Endothelial cell of umbilical vein (primary cell): ENCODE measurements around the gene SEC14L1. TPM values are rescaled to one million over a fixed set of nuclear protein-coding genes. Genes with fewer than 3 reads are reported as not detected.

Experiments
- BruUV-seq: library from RNA; stranded (reverse); fragments of 400-500 nt; replicated peaks from 2 replicates; lab custom pipeline; 2021; lab: Mats Ljungman, UMichigan
- CTCF ChIA-PET: fragments of 300-600, 350-600 bp; sonication (Branson Sonifier 250); formaldehyde crosslinking; loops from one replicate; lab custom pipeline; 2021; ENCODE audit warnings: antibody characterized with exemption, inconsistent platforms; lab: Charles Lee
- POLR2A ChIA-PET: fragments of 300-600, 350-600 bp; sonication (Branson Sonifier 250); formaldehyde crosslinking; loops from one replicate; lab custom pipeline; 2021; ENCODE audit warnings: antibody characterized with exemption, inconsistent platforms; lab: Charles Lee
- DNase-seq: peaks from one replicate; pipeline ENCODE4 v3.0.0-alpha.2; 2011; ENCODE audit warnings: low read depth, low spot score
- FAIRE-seq: peaks from 2 replicates; lab custom pipeline; 2011; peaks lifted over from hg19 to GRCh38; lab: Jason Lieb, UNC
- H2AFZ ChIP-seq: 2 replicates; pipeline ENCODE4 v1.6.0; 2012; ENCODE audit warnings: low read depth, low read length, control low read depth, inconsistent platforms
- H3K27ac ChIP-seq: 2 replicates; pipeline ENCODE4 v1.5.1; 2011; ENCODE audit warnings: low read depth, mild to moderate bottlenecking, control low read depth, low read length, moderate library complexity; ENCODE audit not compliant: insufficient read depth
- H3K27me3 ChIP-seq, 2 experiments: 2 replicates each; pipeline versions ENCODE4 v1.6.0 to v1.6.1; 2011; ENCODE audit warnings: low read length in 2 of 2, mixed read lengths in 1 of 2; ENCODE audit not compliant: control insufficient read depth in 2 of 2, insufficient read depth in 2 of 2
- H3K36me3 ChIP-seq, 2 experiments: 2 replicates in 1 of 2; 3 replicates in 1 of 2; pipeline ENCODE4 v1.5.1; 2011; ENCODE audit warnings: low read length in 2 of 2, mild to moderate bottlenecking in 1 of 2, moderate library complexity in 1 of 2; ENCODE audit not compliant: control insufficient read depth in 2 of 2, insufficient read depth in 2 of 2; ENCODE audit errors: extremely low read depth in 1 of 2
- H3K4me1 ChIP-seq: 3 replicates; pipeline ENCODE4 v1.5.1; 2011; ENCODE audit warnings: mild to moderate bottlenecking, low read length; ENCODE audit not compliant: control insufficient read depth, insufficient read depth; ENCODE audit errors: extremely low read depth
- H3K4me2 ChIP-seq: 2 replicates; pipeline ENCODE4 v1.6.1; 2011; ENCODE audit warnings: low read length, control low read depth, mixed read lengths; ENCODE audit not compliant: insufficient read depth
- H3K4me3 ChIP-seq, 3 experiments: fragments of 200-600 bp in 1 of 3; sonication (generic), shearing (Covaris generic) in 1 of 3; replicated peaks in 1 of 3; 2 replicates each; pipeline ENCODE4 v1.5.1; 2011 to 2016; ENCODE audit warnings: control low read depth in 3 of 3, low read length in 3 of 3, mild to moderate bottlenecking in 2 of 3, inconsistent platforms in 1 of 3, low read depth in 1 of 3, moderate library complexity in 1 of 3; ENCODE audit not compliant: insufficient read depth in 1 of 3
- H3K79me2 ChIP-seq: 2 replicates; pipeline ENCODE4 v1.6.0; 2012; ENCODE audit warnings: low read length, inconsistent platforms; ENCODE audit not compliant: control insufficient read depth, insufficient read depth
- H3K9ac ChIP-seq: replicated peaks from 2 replicates; pipeline ENCODE3; 2011; ENCODE audit warnings: low read length, control low read depth; ENCODE audit not compliant: insufficient read depth; ENCODE audit errors: extremely low read depth
- H3K9me1 ChIP-seq: replicated peaks from 3 replicates; pipeline ENCODE4 v1.6.0; 2011; ENCODE audit warnings: mild to moderate bottlenecking, low read length; ENCODE audit not compliant: control insufficient read depth, insufficient read depth; ENCODE audit errors: extremely low read depth
- H3K9me3 ChIP-seq: replicated peaks from 2 replicates; pipeline ENCODE4 v1.5.1; 2012; ENCODE audit warnings: low read length, inconsistent platforms; ENCODE audit not compliant: control insufficient read depth, insufficient read depth
- H4K20me1 ChIP-seq: replicated peaks from 2 replicates; pipeline ENCODE3; 2011; ENCODE audit warnings: mild to moderate bottlenecking, low read length; ENCODE audit not compliant: control insufficient read depth, insufficient read depth; ENCODE audit errors: extremely low read depth
- EZH2 ChIP-seq: IDR thresholded peaks from 2 replicates; pipeline ENCODE4 v1.6.1; 2012; ENCODE audit warnings: borderline replicate concordance, low read depth, mild to moderate bottlenecking, moderate library complexity, low read length, inconsistent platforms; ENCODE audit not compliant: severe bottlenecking
- FOS ChIP-seq: IDR thresholded peaks from 2 replicates; pipeline ENCODE4 v1.6.1; 2011; ENCODE audit warnings: mild to moderate bottlenecking, low read length, moderate library complexity, borderline replicate concordance; ENCODE audit not compliant: insufficient read depth
- GATA2 ChIP-seq: IDR thresholded peaks from 2 replicates; pipeline ENCODE4 v1.7.0; 2011; ENCODE audit warnings: low read depth, mild to moderate bottlenecking, moderate library complexity, mixed read lengths, low read length; ENCODE audit not compliant: insufficient read length, insufficient read depth
- JUN ChIP-seq: IDR thresholded peaks from 2 replicates; pipeline ENCODE4 v1.6.1; 2011; ENCODE audit warnings: borderline replicate concordance, low read depth; ENCODE audit not compliant: insufficient read length, insufficient read depth
- MAX ChIP-seq: IDR thresholded peaks from 2 replicates; pipeline ENCODE4 v1.6.1; 2011; ENCODE audit not compliant: insufficient read depth, insufficient read length
- MYC ChIP-seq: IDR thresholded peaks from one replicate; pipeline ENCODE4 v1.6.1; 2011; ENCODE audit warnings: mild to moderate bottlenecking, low read depth, low read length
- POLR2A ChIP-seq: IDR thresholded peaks from 2 replicates; pipeline ENCODE4 v1.6.1; 2012; ENCODE audit warnings: low read depth, mild to moderate bottlenecking, control low read depth, low read length
- POLR2AphosphoS5 ChIP-seq: IDR thresholded peaks from 2 replicates; pipeline ENCODE4 v1.6.1; 2012; ENCODE audit warnings: low read depth, mild to moderate bottlenecking, control low read depth, low read length, moderate library complexity; ENCODE audit not compliant: insufficient read depth
- dilution Hi-C: fragments of 300-500 bp; cut with MboI; formaldehyde crosslinking; loops from one replicate; pipeline ENCODE4 v1.15.0; 2019; ENCODE audit warnings: low sequenced_read_pairs; ENCODE audit not compliant: extremely low pct_ligation_motif_present
- intact Hi-C: fragments of 100-400 bp; cut with micrococcal nuclease; formaldehyde crosslinking; loops from one replicate; pipeline ENCODE4 v1.10.0; 2022
- polyA plus RNA-seq, 4 experiments: library from polyadenylated mRNA; depleted of rRNA in 3 of 4; stranded (reverse) in 3 of 4; unstranded in 1 of 4; fragments of >200 nt; gene quantifications; 2 replicates each; pipeline versions ENCODE4 v1.2.1 to v1.2.3, GENCODE V29; 2011 to 2012; ENCODE audit warnings: missing spikeins in 1 of 4
- total RNA-seq: library from RNA; stranded (reverse); gene quantifications from 2 replicates; pipeline ENCODE4 v1.2.3, GENCODE V29; 2021
- TF ChIP-seq, protein P1 (sequence below), 2 donors: IDR thresholded peaks; 1 replicate in 1 of 2; 2 replicates in 1 of 2; pipeline ENCODE4 v1.5.1; 2011; ENCODE audit warnings: low read length in 2 of 2, mild to moderate bottlenecking in 2 of 2, moderate library complexity in 2 of 2, control low read depth in 1 of 2, inconsistent platforms in 1 of 2, low read depth in 1 of 2; ENCODE audit not compliant: insufficient read depth in 1 of 2; ENCODE audit errors: extremely low read depth in 1 of 2

SEC14L1 gene
- total and polyA plus RNA-seq, 2 donors (not counting 3 experiments of a cell fraction or from before 2014, with no cell fraction given): 215 to 631 TPM

DNA sequence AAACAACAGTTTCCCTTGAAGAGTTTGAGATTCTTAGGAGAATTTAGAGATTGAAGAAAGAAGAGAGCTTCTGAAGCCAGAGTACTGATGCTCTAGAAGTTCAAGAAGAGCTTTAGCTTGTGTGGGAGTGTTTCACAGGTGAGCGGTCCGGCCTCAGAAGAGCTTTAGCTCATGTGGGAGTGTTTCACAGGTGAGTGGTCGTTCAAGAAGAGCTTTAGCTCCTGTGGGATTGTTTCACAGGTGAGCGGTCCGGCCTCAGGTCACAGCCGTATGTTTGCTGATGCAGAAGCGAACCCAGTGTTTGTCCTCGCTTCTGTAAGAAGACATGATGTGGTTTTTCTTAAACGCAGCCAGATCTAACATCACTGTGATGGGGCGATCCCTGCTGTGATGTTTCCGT lies 76.4 kb downstream of the SEC14L1 start:
- no peak overlapping the region for H3K4me2 ChIP-seq
- peaks cover 31% of the 10 kb centered on the region for H3K79me2 ChIP-seq
- ChIA-PET POLR2A (no interaction called here), CTCF (interaction anchor here (0.8 to 1.4 kb wide), 2 partner anchors 17 to 129 kb away, joined by 3 read pairs; no protein-coding TSS in a partner anchor)
- H3K27ac ChIP-seq: no peak overlapping the region
- no peak overlapping the region for H3K4me3 ChIP-seq
- no peaks in the 10 kb centered on the region for H4K20me1 ChIP-seq
- no peaks in the 10 kb centered on the region for H3K9me1 ChIP-seq
- peaks cover 6% of the 10 kb centered on the region for H3K4me1 ChIP-seq
- dilution Hi-C loops: no loop called here
- FAIRE-seq (no peak), DNase-seq (no peak)
- H3K9ac ChIP-seq: no peak overlapping the region
- intact Hi-C loops: no loop called here
- peaks cover 57 to 63% of the 10 kb centered on the region in 2 experiments for H3K36me3 ChIP-seq
- BruUV-seq: no TSS peak
- no peaks in the 10 kb centered on the region for H3K9me3 ChIP-seq
- no peak overlapping the region for H2AFZ ChIP-seq
- no peaks in the 10 kb centered on the region for H3K27me3 ChIP-seq
- TF ChIP-seq, protein P1, sequence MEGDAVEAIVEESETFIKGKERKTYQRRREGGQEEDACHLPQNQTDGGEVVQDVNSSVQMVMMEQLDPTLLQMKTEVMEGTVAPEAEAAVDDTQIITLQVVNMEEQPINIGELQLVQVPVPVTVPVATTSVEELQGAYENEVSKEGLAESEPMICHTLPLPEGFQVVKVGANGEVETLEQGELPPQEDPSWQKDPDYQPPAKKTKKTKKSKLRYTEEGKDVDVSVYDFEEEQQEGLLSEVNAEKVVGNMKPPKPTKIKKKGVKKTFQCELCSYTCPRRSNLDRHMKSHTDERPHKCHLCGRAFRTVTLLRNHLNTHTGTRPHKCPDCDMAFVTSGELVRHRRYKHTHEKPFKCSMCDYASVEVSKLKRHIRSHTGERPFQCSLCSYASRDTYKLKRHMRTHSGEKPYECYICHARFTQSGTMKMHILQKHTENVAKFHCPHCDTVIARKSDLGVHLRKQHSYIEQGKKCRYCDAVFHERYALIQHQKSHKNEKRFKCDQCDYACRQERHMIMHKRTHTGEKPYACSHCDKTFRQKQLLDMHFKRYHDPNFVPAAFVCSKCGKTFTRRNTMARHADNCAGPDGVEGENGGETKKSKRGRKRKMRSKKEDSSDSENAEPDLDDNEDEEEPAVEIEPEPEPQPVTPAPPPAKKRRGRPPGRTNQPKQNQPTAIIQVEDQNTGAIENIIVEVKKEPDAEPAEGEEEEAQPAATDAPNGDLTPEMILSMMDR (IDR thresholded peaks at IDR 0.05; ENCODE audit: extremely low read depth in 1 of 2, insufficient read depth in 1 of 2, low read depth in 1 of 2, low read length in 2 of 2): no peak
- TF ChIP-seq POLR2A (no peak), FOS (no peak), GATA2 (no peak), MYC (no peak), MAX (no peak), EZH2 (no peak), JUN (no peak), POLR2AphosphoS5 (no peak)
